H1 (cell line): ENCODE measurements around the gene FUT4. TPM values are rescaled to one million over a fixed set of nuclear protein-coding genes. Genes with fewer than 3 reads are reported as not detected.

ENCODE experiments used
- CTCF ChIA-PET: fragments of 300-600 bp; sonication (Branson Sonifier 250); formaldehyde crosslinking; loops from one replicate; lab custom pipeline; 2021; ENCODE audit not compliant: partially characterized antibody; lab: Charles Lee
- POLR2A ChIA-PET: fragments of 300-600 bp; sonication (Branson Sonifier 250); formaldehyde crosslinking; loops from one replicate; lab custom pipeline; 2021; ENCODE audit warnings: inconsistent platforms; ENCODE audit not compliant: partially characterized antibody; lab: Charles Lee
- DNase-seq, 2 experiments: peaks; one replicate each; pipeline versions ENCODE4 v3.0.0 to v3.0.0-alpha.2; 2010 to 2022; ENCODE audit warnings: low spot score in 2 of 2, low read depth in 1 of 2, mixed read lengths in 1 of 2
- FAIRE-seq: peaks from 2 replicates; lab custom pipeline; 2011; peaks lifted over from hg19 to GRCh38; lab: Jason Lieb, UNC
- H2AFZ ChIP-seq: 2 replicates; pipeline ENCODE4 v1.8.1; 2012; ENCODE audit warnings: low read length, inconsistent platforms
- H2AK5ac ChIP-seq: 2 replicates; pipeline ENCODE4 v1.6.1; 2013; ENCODE audit warnings: low read depth, low read length
- H2BK120ac ChIP-seq: replicated peaks from 2 replicates; pipeline ENCODE3; 2013; ENCODE audit warnings: low read depth, low read length, inconsistent platforms
- H2BK12ac ChIP-seq: 2 replicates; pipeline ENCODE4 v1.6.1; 2013; ENCODE audit warnings: low read depth, low read length
- H2BK15ac ChIP-seq: 2 replicates; pipeline ENCODE4 v1.6.1; 2013; ENCODE audit warnings: low read length
- H2BK20ac ChIP-seq: 2 replicates; pipeline ENCODE4 v1.6.1; 2013; ENCODE audit warnings: low read length
- H2BK5ac ChIP-seq: 2 replicates; pipeline ENCODE4 v1.6.1; 2013; ENCODE audit warnings: low read depth, low read length
- H3K14ac ChIP-seq: 2 replicates; pipeline ENCODE4 v1.6.1; 2013; ENCODE audit warnings: inconsistent platforms; ENCODE audit not compliant: insufficient read length
- H3K18ac ChIP-seq: 2 replicates; pipeline ENCODE4 v1.6.1; 2013; ENCODE audit warnings: low read length; ENCODE audit errors: extremely low read depth
- H3K23ac ChIP-seq: 2 replicates; pipeline ENCODE4 v1.6.1; 2013; ENCODE audit warnings: inconsistent platforms; ENCODE audit not compliant: insufficient read length
- H3K23me2 ChIP-seq: 2 replicates; pipeline ENCODE4 v1.6.1; 2013; ENCODE audit warnings: low read depth, low read length
- H3K27ac ChIP-seq: 2 replicates; pipeline ENCODE4 v1.6.1; 2011; ENCODE audit warnings: low read depth, low read length, inconsistent platforms
- H3K27me3 ChIP-seq, 4 experiments: replicated peaks in 1 of 4; 1 replicate in 1 of 4; 2 replicates in 3 of 4; pipeline versions ENCODE4 v1.6.1 to v1.8.1; 2011 to 2013; ENCODE audit warnings: low read length in 3 of 4, mild to moderate bottlenecking in 3 of 4, inconsistent platforms in 2 of 4, mixed read lengths in 2 of 4, moderate library complexity in 1 of 4; ENCODE audit not compliant: control insufficient read depth in 3 of 4, insufficient read depth in 3 of 4; ENCODE audit errors: extremely low read depth in 1 of 4
- H3K36me3 ChIP-seq, 4 experiments: 2 replicates each; pipeline versions ENCODE4 v1.6.1 to v1.8.1; 2011 to 2013; ENCODE audit warnings: mild to moderate bottlenecking in 4 of 4, low read length in 3 of 4, moderate library complexity in 2 of 4, control low read depth in 1 of 4, inconsistent platforms in 1 of 4; ENCODE audit not compliant: insufficient read depth in 4 of 4, control insufficient read depth in 2 of 4
- H3K4ac ChIP-seq: replicated peaks from 2 replicates; pipeline ENCODE3; 2013; ENCODE audit warnings: low read length, low read depth, mixed read lengths, inconsistent platforms; ENCODE audit not compliant: insufficient read length
- H3K4me1 ChIP-seq, 4 experiments: replicated peaks in 1 of 4; 1 replicate in 1 of 4; 2 replicates in 3 of 4; pipeline versions ENCODE4 v1.6.1 to v1.8.1; 2011 to 2013; ENCODE audit warnings: low read length in 3 of 4, inconsistent platforms in 2 of 4, mixed read lengths in 1 of 4; ENCODE audit not compliant: insufficient read depth in 4 of 4, control insufficient read depth in 3 of 4
- H3K4me2 ChIP-seq, 2 experiments: 2 replicates each; pipeline versions ENCODE4 v1.6.1 to v1.8.1; 2011 to 2013; ENCODE audit warnings: low read depth in 2 of 2, low read length in 2 of 2, control low read depth in 1 of 2, inconsistent platforms in 1 of 2, mild to moderate bottlenecking in 1 of 2; ENCODE audit not compliant: insufficient read depth in 1 of 2
- H3K4me3 ChIP-seq, 4 experiments: fragments of 200-600, 300-600 bp in 1 of 4; sonication (generic), shearing (Covaris generic), sonication (Bioruptor Twin) in 1 of 4; 2 replicates each; pipeline versions ENCODE4 v1.5.1 to v1.8.1; 2011 to 2016; ENCODE audit warnings: low read length in 4 of 4, low read depth in 3 of 4, control low read depth in 2 of 4, inconsistent platforms in 2 of 4, mild to moderate bottlenecking in 2 of 4, mixed read lengths in 1 of 4, moderate library complexity in 1 of 4; ENCODE audit not compliant: insufficient read depth in 2 of 4; ENCODE audit errors: extremely low read depth in 1 of 4
- H3K56ac ChIP-seq: replicated peaks from 2 replicates; pipeline ENCODE3; 2013; ENCODE audit warnings: low read depth, mild to moderate bottlenecking, mixed read lengths, low read length, inconsistent platforms; ENCODE audit not compliant: insufficient read length
- H3K79me1 ChIP-seq: 2 replicates; pipeline ENCODE4 v1.6.1; 2013; ENCODE audit warnings: low read depth, low read length, control low read depth
- H3K79me2 ChIP-seq, 2 experiments: 2 replicates each; pipeline versions ENCODE4 v1.6.1 to v1.8.1; 2012 to 2013; ENCODE audit warnings: low read length in 2 of 2, mild to moderate bottlenecking in 2 of 2, inconsistent platforms in 1 of 2; ENCODE audit not compliant: insufficient read depth in 2 of 2, control insufficient read depth in 1 of 2
- H3K9ac ChIP-seq, 4 experiments: replicated peaks in 1 of 4; 1 replicate in 1 of 4; 2 replicates in 3 of 4; pipeline versions ENCODE4 v1.6.1 to v1.8.1; 2011 to 2013; ENCODE audit warnings: low read depth in 3 of 4, low read length in 3 of 4, control low read depth in 2 of 4, mild to moderate bottlenecking in 2 of 4, moderate library complexity in 2 of 4, inconsistent platforms in 1 of 4; ENCODE audit errors: extremely low read depth in 1 of 4
- H3K9me3 ChIP-seq, 2 experiments: 2 replicates each; pipeline versions ENCODE4 v1.6.1 to v1.8.1; 2012 to 2013; ENCODE audit warnings: mild to moderate bottlenecking in 2 of 2, moderate library complexity in 2 of 2, control low read depth in 1 of 2, inconsistent platforms in 1 of 2, low read depth in 1 of 2, low read length in 1 of 2, mixed read lengths in 1 of 2; ENCODE audit not compliant: insufficient read depth in 2 of 2
- H4K20me1 ChIP-seq, 2 experiments: replicated peaks in 1 of 2; 2 replicates each; pipeline versions ENCODE3 to v1.8.1; 2011 to 2013; ENCODE audit warnings: inconsistent platforms in 2 of 2, low read length in 2 of 2, mild to moderate bottlenecking in 1 of 2; ENCODE audit not compliant: insufficient read depth in 2 of 2, control insufficient read depth in 1 of 2
- H4K5ac ChIP-seq: 2 replicates; pipeline ENCODE4 v1.6.1; 2013; ENCODE audit warnings: low read length, low read depth, mixed read lengths, inconsistent platforms; ENCODE audit not compliant: insufficient read length
- H4K8ac ChIP-seq: 2 replicates; pipeline ENCODE4 v1.8.0; 2013; ENCODE audit warnings: mild to moderate bottlenecking, moderate library complexity, low read length, inconsistent platforms; ENCODE audit not compliant: insufficient read depth; ENCODE audit errors: extremely low read depth
- H4K91ac ChIP-seq: replicated peaks from 2 replicates; pipeline ENCODE3; 2013; ENCODE audit warnings: low read length, mixed read lengths, inconsistent platforms; ENCODE audit not compliant: insufficient read length
- CHD1 ChIP-seq: IDR thresholded peaks from 2 replicates; pipeline ENCODE4 v1.6.1; 2012; ENCODE audit warnings: low read depth, low read length, improper control_type of control experiment
- CREB1 ChIP-seq: IDR thresholded peaks from 2 replicates; pipeline ENCODE4 v1.6.1; 2012; ENCODE audit warnings: inconsistent platforms
- GABPA ChIP-seq: IDR thresholded peaks from 2 replicates; pipeline ENCODE4 v1.6.1; 2011; ENCODE audit warnings: mild to moderate bottlenecking, low read length, moderate library complexity, borderline replicate concordance; ENCODE audit not compliant: insufficient read depth
- MAFK ChIP-seq: IDR thresholded peaks from 2 replicates; pipeline ENCODE4 v1.6.1; 2012; ENCODE audit warnings: low read depth, mild to moderate bottlenecking, improper control_type of control experiment, low read length
- SIX5 ChIP-seq: IDR thresholded peaks from 2 replicates; pipeline ENCODE4 v1.6.1; 2011; ENCODE audit warnings: mild to moderate bottlenecking, low read depth, low read length
- TEAD4 ChIP-seq: IDR thresholded peaks from 2 replicates; pipeline ENCODE4 v1.6.1; 2012; ENCODE audit warnings: low read depth, low read length, inconsistent platforms, mixed read lengths
- WGBS, 2 experiments: shearing (Covaris generic) in 1 of 2; methylation state at CpG; one replicate each; pipeline versions ENCODE4 v1.1.6 to v1.1.7; 2013 to 2015; ENCODE audit warnings: low lambda C conversion rate in 2 of 2, mixed read lengths in 2 of 2, inconsistent platforms in 1 of 2, low coverage in 1 of 2, missing lambda C conversion rate in 1 of 2; ENCODE audit not compliant: insufficient replicate concordance in 2 of 2, insufficient coverage in 1 of 2, insufficient read length in 1 of 2; ENCODE audit errors: extremely low coverage in 1 of 2, missing lambda C conversion rate in 1 of 2; 5-methylcytosine and 5-hydroxymethylcytosine counted together
- polyA plus RNA-seq, 7 experiments: library from polyadenylated mRNA; depleted of rRNA in 3 of 7; stranded (reverse) in 5 of 7; unstranded in 2 of 7; fragments of >200 nt in 5 of 7; fragments of 200-250 nt in 2 of 7; gene quantifications; 1 replicate in 5 of 7; 2 replicates in 1 of 7; 4 replicates in 1 of 7; pipeline versions ENCODE4 v1.2.1 to v1.2.3, GENCODE V29; 2011 to 2013; ENCODE audit warnings: missing spikeins in 2 of 7, mixed read lengths in 2 of 7
- total RNA-seq: library from RNA; stranded (reverse); fragmentation: NEBNext Ultra II Directional; extraction: Animal tissue kit (Norgen Biotek cat#: 25700); gene quantifications from 2 replicates; pipeline ENCODE4 v1.2.1, GENCODE V29; 2021

Gene FUT4
- total and polyA plus RNA-seq, 2 of the 8 experiments (the other 6 are each of a cell fraction or from before 2014, with no cell fraction given) = 2.6 to 8.0 TPM

DNA sequence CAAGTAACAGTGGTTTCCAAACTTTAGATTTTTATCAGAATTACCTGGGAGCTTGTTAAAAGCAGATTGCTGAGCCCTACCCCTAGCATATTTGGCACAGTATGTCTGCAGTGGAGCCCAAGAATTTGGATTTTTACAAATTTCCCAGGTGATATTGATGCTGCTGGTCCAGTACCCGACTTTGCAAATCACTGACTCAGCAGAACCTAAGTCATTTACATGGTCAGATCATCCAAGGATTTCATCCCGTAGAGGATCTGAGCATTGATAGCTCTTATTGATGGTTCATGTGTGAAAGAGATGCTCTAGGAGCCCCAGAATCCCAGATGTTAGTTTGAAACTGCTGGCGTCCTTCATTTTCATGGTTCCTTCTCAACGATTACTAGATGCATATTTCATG is 25.4 kb upstream of the FUT4 start:
- Histone ChIP-seq H2BK5ac (no peak overlapping the region), H3K23me2 (no peaks in the 10 kb centered on the region), H4K91ac (no peak overlapping the region), H2BK12ac (no peak overlapping the region), H3K4ac (no peak overlapping the region), H3K18ac (no peak overlapping the region), H3K56ac (no peak overlapping the region), H3K4me2 (no peak overlapping the region), H3K27me3 (peaks cover 0 to 2% (median 2%) of the 10 kb centered on the region in 4 experiments; a peak in 3 of 7 replicates), H3K79me2 (no peaks in the 10 kb centered on the region), H3K23ac (no peak overlapping the region), H3K9ac (no peak overlapping the region), H2AK5ac (no peak overlapping the region), H3K14ac (no peak overlapping the region), H4K20me1 (no peaks in the 10 kb centered on the region), H2BK20ac (no peak overlapping the region), H3K4me3 (no peak overlapping the region), H3K27ac (no peak overlapping the region), H3K79me1 (no peaks in the 10 kb centered on the region), H4K5ac (no peak overlapping the region), H3K36me3 (no peaks in the 10 kb centered on the region), H2BK15ac (no peak overlapping the region), H2BK120ac (no peak overlapping the region), H3K9me3 (no peaks in the 10 kb centered on the region), H4K8ac (no peak overlapping the region), H3K4me1 (no peaks in the 10 kb centered on the region), H2AFZ (no peak overlapping the region)
- ChIA-PET POLR2A (no interaction called here), CTCF (interaction anchor here (0.6 to 1.6 kb wide), 7 partner anchors 10 to 334 kb away, joined by 3 to 6 read pairs (median 3); partner anchors contain the start of gene FUT4)
- TF ChIP-seq GABPA (no peak), TEAD4 (no peak), MAFK (peak; percentile 44; the same call in 1 of the 2 replicates), CREB1 (no peak), CHD1 (no peak), SIX5 (no peak)
- FAIRE-seq (no peak), DNase-seq (no peak)
- WGBS, 2 experiments = 73% methylated on average over 4 of the region's 4 CpGs; no CpG with 5 or more reads in 1 of the 2 experiments
